GM18870 (cell line): ENCODE measurements around the gene LAMTOR5.
A peak's percentile ranks its signal among the peaks of the same experiment; 100 is the strongest.
"Not testable (repeated sequence)": the region's sequence is repeated elsewhere in the genome, so short reads cannot be mapped to it uniquely, and the experiment has no call there.

ENCODE experiments used
- ATAC-seq: cut with Tn5 transposase; IDR thresholded peaks from one replicate; pipeline ENCODE4 v1.9.1; 2021; ENCODE audit warnings: moderate library complexity; ENCODE audit not compliant: unreplicated experiment

The LAMTOR5 gene

GRCh38 chr1:110407260-110408210 is at the start of gene LAMTOR5:
Gene LAMTOR5 (minus strand): TSS chr1:110407694. CDS start chr1:110407620, 74 bp downstream.
- ATAC-seq: peak; percentile 66

- no peak for ATAC-seq
Observed at GRCh38 chr1:110457206-110457605, 49.7 kb upstream of the LAMTOR5 start.

- ATAC-seq: no peak
Observed at GRCh38 chr1:110455151-110455550, 47.7 kb upstream of the LAMTOR5 start.

- no peak for ATAC-seq
Observed at GRCh38 chr1:110454328-110454727, 46.8 kb upstream of the LAMTOR5 start.

GRCh38 chr1:110453829-110454228 is 46.3 kb upstream of the LAMTOR5 start:
- ATAC-seq: no peak

GRCh38 chr1:110452330-110452729 is 44.8 kb upstream of the LAMTOR5 start:
- no peak for ATAC-seq

GRCh38 chr1:110450929-110451328 is 43.4 kb upstream of the LAMTOR5 start, which contains the start of gene PROK1:
Gene PROK1 (plus strand): TSS chr1:110451149. CDS start chr1:110451217, 68 bp downstream.
- ATAC-seq: no peak

GRCh38 chr1:110449661-110450651 is 42.5 kb upstream of the LAMTOR5 start:
- ATAC-seq: no peak

GRCh38 chr1:110444561-110444960 is 37.1 kb upstream of the LAMTOR5 start:
- no peak for ATAC-seq

GRCh38 chr1:110443451-110443850 is 36.0 kb upstream of the LAMTOR5 start:
- no peak for ATAC-seq

GRCh38 chr1:110441888-110442287 is 34.4 kb upstream of the LAMTOR5 start:
- ATAC-seq: no peak

- ATAC-seq: no peak
Observed at GRCh38 chr1:110440877-110441276, 33.4 kb upstream of the LAMTOR5 start.

- not testable (repeated sequence) for ATAC-seq
Observed at GRCh38 chr1:110439873-110440272, 32.4 kb upstream of the LAMTOR5 start.

GRCh38 chr1:110438893-110439292 is 31.4 kb upstream of the LAMTOR5 start:
- ATAC-seq: no peak

- ATAC-seq: not testable (repeated sequence)
Observed at GRCh38 chr1:110437645-110438299, 30.3 kb upstream of the LAMTOR5 start.

- no peak for ATAC-seq
Observed at GRCh38 chr1:110436635-110437034, 29.1 kb upstream of the LAMTOR5 start.

- no peak for ATAC-seq
Observed at GRCh38 chr1:110434946-110435345, 27.5 kb upstream of the LAMTOR5 start.

GRCh38 chr1:110433803-110434202 is 26.3 kb upstream of the LAMTOR5 start:
- ATAC-seq: no peak

- ATAC-seq: no peak
Observed at GRCh38 chr1:110433213-110433612, 25.7 kb upstream of the LAMTOR5 start.

- ATAC-seq: no peak
Observed at GRCh38 chr1:110430901-110431300, 23.4 kb upstream of the LAMTOR5 start.

- no peak for ATAC-seq
Observed at GRCh38 chr1:110430366-110430765, 22.9 kb upstream of the LAMTOR5 start.
